Stimulated activated naive B cell treated with anti-CD40 and anti-IgM and Interleukin-4, amounts not matched to agents 10 μg/mL and 1 μg/mL and 100 μg/mL, for 72 hours (primary cell): Measurements from ENCODE around the gene NRIP1.

Source experiments
- ATAC-seq, 2 donors: fragments of 150-1000 bp; cut with Tn5 transposase; replicated peaks; 2 replicates each; pipeline ENCODE4 v1.10.0; 2021; ENCODE audit warnings: moderate library complexity in 1 of 2
- DNase-seq: peaks from one replicate; pipeline ENCODE4 v3.0.0; 2021
- H3K27ac Mint-ChIP-seq: one replicate; pipeline ENCODE4 v1.8.0; 2022; ENCODE audit warnings: mild to moderate bottlenecking, mixed read lengths
- H3K27me3 Mint-ChIP-seq, 2 donors: one replicate each; pipeline ENCODE4 v1.8.0; 2022; ENCODE audit warnings: mixed read lengths in 2 of 2
- H3K36me3 Mint-ChIP-seq, 2 donors: one replicate each; pipeline ENCODE4 v1.8.0; 2022; ENCODE audit warnings: mixed read lengths in 2 of 2, mild to moderate bottlenecking in 1 of 2
- H3K4me1 Mint-ChIP-seq, 2 donors: one replicate each; pipeline ENCODE4 v1.8.0; 2022; ENCODE audit warnings: mixed read lengths in 2 of 2, mild to moderate bottlenecking in 1 of 2
- H3K4me3 Mint-ChIP-seq, 2 donors: one replicate each; pipeline ENCODE4 v1.8.0; 2022; ENCODE audit warnings: mild to moderate bottlenecking in 2 of 2, mixed read lengths in 2 of 2, moderate library complexity in 1 of 2
- H3K9me3 Mint-ChIP-seq, 2 donors: one replicate each; pipeline ENCODE4 v1.8.0; 2022; ENCODE audit warnings: mixed read lengths in 2 of 2, mild to moderate bottlenecking in 1 of 2

Gene NRIP1

GRCh38 chr21:15000081-15000480 lies 64.7 kb downstream of the NRIP1 start:
- DNase-seq = no peak
- Mint-ChIP-seq H3K27me3 (no peaks in the 10 kb centered on the region), H3K4me1 (peaks cover 23 to 49% of the 10 kb centered on the region in 2 donors), H3K36me3 (peaks cover 6 to 20% of the 10 kb centered on the region in 2 donors), H3K9me3 (no peaks in the 10 kb centered on the region), H3K4me3 (no peak overlapping the region), H3K27ac (no peak overlapping the region)
- ATAC-seq = no peak

- ATAC-seq = no peak
- H3K9me3 Mint-ChIP-seq = no peaks in the 10 kb centered on the region
- H3K27ac Mint-ChIP-seq = no peak overlapping the region
- peaks cover 4 to 16% of the 10 kb centered on the region in 2 donors for H3K36me3 Mint-ChIP-seq
- no peak for DNase-seq
- no peak overlapping the region for H3K4me3 Mint-ChIP-seq
- no peaks in the 10 kb centered on the region for H3K27me3 Mint-ChIP-seq
- peaks cover 22 to 42% of the 10 kb centered on the region in 2 donors for H3K4me1 Mint-ChIP-seq
Observed at GRCh38 chr21:14998784-14999183, 66.0 kb downstream of the NRIP1 start.

- H3K27ac Mint-ChIP-seq = no peak overlapping the region
- H3K4me1 Mint-ChIP-seq = peaks cover 17 to 37% of the 10 kb centered on the region in 2 donors
- H3K36me3 Mint-ChIP-seq = peaks cover 2 to 11% of the 10 kb centered on the region in 2 donors
- no peaks in the 10 kb centered on the region for H3K9me3 Mint-ChIP-seq
- ATAC-seq = no peak
- DNase-seq = no peak
- no peaks in the 10 kb centered on the region for H3K27me3 Mint-ChIP-seq
- H3K4me3 Mint-ChIP-seq = no peak overlapping the region
Observed at GRCh38 chr21:14998336-14998735, 66.5 kb downstream of the NRIP1 start.

DNA sequence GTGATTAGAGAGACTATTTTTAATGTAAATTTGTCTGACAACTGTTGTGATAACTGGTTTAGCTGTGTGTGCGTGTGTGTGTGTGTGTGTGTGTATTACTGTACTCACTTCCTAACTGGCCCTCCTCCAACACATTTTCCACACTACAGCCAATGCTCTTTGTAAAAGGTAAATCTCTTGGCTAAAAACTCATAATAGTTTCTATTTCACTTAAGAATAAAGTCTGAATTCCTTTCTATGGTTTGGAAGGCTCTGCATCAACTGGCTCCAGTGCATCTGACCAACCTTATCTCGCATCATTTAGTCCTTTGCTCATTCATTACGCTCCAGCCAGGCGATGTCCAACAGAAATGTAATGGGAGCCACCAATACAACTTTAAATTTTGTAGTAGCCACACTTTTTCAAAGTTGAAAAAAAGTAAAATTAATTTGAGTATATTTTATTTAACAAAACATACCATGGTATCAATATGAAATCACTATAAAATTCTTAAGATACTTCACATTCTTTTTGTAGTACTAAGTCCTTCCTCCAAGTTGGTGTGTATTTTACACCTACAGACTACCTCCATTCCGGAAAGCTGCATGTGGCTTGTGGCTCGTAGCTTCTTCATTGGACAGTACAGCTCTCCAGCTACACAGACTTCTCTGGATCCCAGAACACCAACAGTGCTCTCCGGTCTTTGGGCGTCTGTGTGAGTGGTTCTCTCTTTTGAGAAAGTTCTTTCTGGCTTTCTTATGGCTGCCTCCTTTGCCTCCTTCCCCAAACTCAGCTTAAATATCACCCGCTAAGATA lies 68.9 kb downstream of the NRIP1 start:
- DNase-seq (no peak), ATAC-seq (no peak)
- no peaks in the 10 kb centered on the region for H3K27me3 Mint-ChIP-seq
- no peak overlapping the region for H3K27ac Mint-ChIP-seq
- no peaks in the 10 kb centered on the region for H3K9me3 Mint-ChIP-seq
- peaks cover 18 to 40% of the 10 kb centered on the region in 2 donors for H3K4me1 Mint-ChIP-seq
- H3K36me3 Mint-ChIP-seq = peaks cover 14 to 23% of the 10 kb centered on the region in 2 donors
- H3K4me3 Mint-ChIP-seq = no peak overlapping the region

GRCh38 chr21:14995226-14995625 lies 69.6 kb downstream of the NRIP1 start:
- no peaks in the 10 kb centered on the region for H3K9me3 Mint-ChIP-seq

GRCh38 chr21:14993115-14993514 lies 71.7 kb downstream of the NRIP1 start:
- no peaks in the 10 kb centered on the region for H3K9me3 Mint-ChIP-seq
- peaks cover 22 to 51% of the 10 kb centered on the region in 2 donors for H3K4me1 Mint-ChIP-seq
- no peak overlapping the region for H3K27ac Mint-ChIP-seq
- no peak overlapping the region for H3K4me3 Mint-ChIP-seq
- H3K27me3 Mint-ChIP-seq = no peaks in the 10 kb centered on the region
- DNase-seq = no peak
- no peak for ATAC-seq
- H3K36me3 Mint-ChIP-seq = peaks cover 17 to 29% of the 10 kb centered on the region in 2 donors

More at GRCh38 chr21:14995226-14995625, 69.6 kb downstream of the NRIP1 start:
- peaks cover 21 to 44% of the 10 kb centered on the region in 2 donors for H3K4me1 Mint-ChIP-seq
- H3K4me3 Mint-ChIP-seq = no peak overlapping the region
- ATAC-seq (no peak), DNase-seq (no peak)
- peaks cover 15 to 23% of the 10 kb centered on the region in 2 donors for H3K36me3 Mint-ChIP-seq
- H3K27me3 Mint-ChIP-seq = no peaks in the 10 kb centered on the region
- peak overlapping the region; percentile 2 for H3K27ac Mint-ChIP-seq

DNA sequence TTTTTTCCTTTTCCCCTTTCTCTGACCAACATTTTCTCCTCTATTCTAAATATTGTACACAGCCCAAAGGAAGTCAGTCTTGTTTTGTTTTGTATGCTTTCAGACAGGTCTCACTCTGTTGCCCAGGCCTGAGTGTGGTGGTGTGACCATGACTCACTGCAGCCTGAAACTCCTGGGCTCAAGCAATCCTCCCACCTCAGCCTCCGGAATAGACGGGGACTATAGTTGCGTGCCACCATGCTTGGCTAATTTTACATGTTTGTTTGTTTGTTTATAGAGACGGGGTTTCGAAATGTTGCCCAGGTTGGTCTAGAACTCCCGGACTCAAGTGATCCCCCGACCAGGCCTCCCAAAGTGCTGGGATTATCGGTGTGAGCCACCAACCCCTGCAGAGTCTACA lies 72.8 kb downstream of the NRIP1 start:
- peaks cover 17 to 32% of the 10 kb centered on the region in 2 donors for H3K36me3 Mint-ChIP-seq
- H3K27ac Mint-ChIP-seq = no peak overlapping the region
- no peaks in the 10 kb centered on the region for H3K27me3 Mint-ChIP-seq
- peaks cover 22 to 51% of the 10 kb centered on the region in 2 donors for H3K4me1 Mint-ChIP-seq
- H3K9me3 Mint-ChIP-seq = no peaks in the 10 kb centered on the region
- no peak overlapping the region for H3K4me3 Mint-ChIP-seq
- DNase-seq (no peak), ATAC-seq (peak in 1 of 2 donors; percentile 53)

DNA sequence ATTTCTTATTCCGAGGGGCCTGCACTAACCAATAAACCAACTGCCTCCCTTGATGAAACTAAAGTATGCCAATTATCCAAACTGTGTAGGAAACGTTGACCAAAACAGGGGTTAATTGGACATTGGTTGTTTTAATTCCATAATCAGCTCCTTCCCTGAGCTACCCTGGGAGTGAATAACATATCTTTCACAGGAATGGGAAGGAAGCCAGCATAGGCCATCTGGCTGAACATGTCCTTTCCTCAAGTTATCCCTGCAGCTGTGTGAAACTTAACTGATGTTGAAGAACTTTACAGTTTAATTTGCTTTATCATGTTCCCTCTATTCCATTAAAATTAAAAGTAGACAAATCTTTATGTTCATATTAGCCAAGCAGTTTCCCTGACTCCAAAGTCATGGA lies 75.4 kb downstream of the NRIP1 start:
- Mint-ChIP-seq H3K27me3 (no peaks in the 10 kb centered on the region), H3K4me3 (no peak overlapping the region), H3K27ac (no peak overlapping the region), H3K9me3 (no peaks in the 10 kb centered on the region), H3K36me3 (peaks cover 15 to 27% of the 10 kb centered on the region in 2 donors), H3K4me1 (peaks cover 17 to 35% of the 10 kb centered on the region in 2 donors)
- ATAC-seq (no peak), DNase-seq (no peak)

- H3K9me3 Mint-ChIP-seq = no peaks in the 10 kb centered on the region
- peaks cover 17 to 35% of the 10 kb centered on the region in 2 donors for H3K4me1 Mint-ChIP-seq
- peaks cover 19 to 31% of the 10 kb centered on the region in 2 donors for H3K36me3 Mint-ChIP-seq
- H3K27me3 Mint-ChIP-seq = no peaks in the 10 kb centered on the region
- H3K27ac Mint-ChIP-seq = no peak overlapping the region
- DNase-seq (no peak), ATAC-seq (no peak)
- H3K4me3 Mint-ChIP-seq = no peak overlapping the region
Observed at GRCh38 chr21:14988760-14989159, 76.0 kb downstream of the NRIP1 start.

GRCh38 chr21:14987370-14988170 lies 77.2 kb downstream of the NRIP1 start:
- ATAC-seq (no peak), DNase-seq (no peak)
- no peaks in the 10 kb centered on the region for H3K27me3 Mint-ChIP-seq
- no peak overlapping the region for H3K27ac Mint-ChIP-seq
- H3K36me3 Mint-ChIP-seq = peaks cover 19 to 30% of the 10 kb centered on the region in 2 donors
- peaks cover 20 to 39% of the 10 kb centered on the region in 2 donors for H3K4me1 Mint-ChIP-seq
- H3K9me3 Mint-ChIP-seq = no peaks in the 10 kb centered on the region
- H3K4me3 Mint-ChIP-seq = no peak overlapping the region

DNA sequence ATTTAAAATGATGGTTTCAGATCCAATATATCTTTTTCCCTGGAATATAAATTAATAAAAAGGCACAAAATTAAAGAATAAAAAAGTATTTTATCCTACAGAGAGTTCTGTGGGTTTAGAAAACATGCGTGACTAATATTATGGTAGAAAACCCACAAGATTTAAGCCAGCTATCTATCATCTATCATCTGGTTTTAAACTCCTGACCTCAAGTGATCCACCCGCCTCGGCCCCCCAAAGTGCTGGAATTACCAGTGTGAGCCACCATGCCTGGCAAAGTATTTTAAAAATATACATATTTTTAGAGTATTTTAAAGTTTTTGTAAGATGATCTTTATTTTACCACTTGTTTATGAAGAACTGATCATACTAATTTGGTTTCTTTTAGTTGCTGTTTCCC lies 79.5 kb downstream of the NRIP1 start:
- ATAC-seq = no peak
- peaks cover 10 to 25% of the 10 kb centered on the region in 2 donors for H3K4me1 Mint-ChIP-seq
- no peak overlapping the region for H3K4me3 Mint-ChIP-seq
- DNase-seq = no peak
- H3K27ac Mint-ChIP-seq = no peak overlapping the region
- peaks cover 8 to 16% of the 10 kb centered on the region in 2 donors for H3K36me3 Mint-ChIP-seq
- H3K27me3 Mint-ChIP-seq = no peaks in the 10 kb centered on the region
- no peaks in the 10 kb centered on the region for H3K9me3 Mint-ChIP-seq

GRCh38 chr21:14982336-14982735 lies 82.5 kb downstream of the NRIP1 start:
- DNase-seq (no peak), ATAC-seq (no peak)
- Mint-ChIP-seq H3K27me3 (no peaks in the 10 kb centered on the region), H3K4me3 (no peak overlapping the region), H3K4me1 (peaks cover 7 to 19% of the 10 kb centered on the region in 2 donors), H3K27ac (no peak overlapping the region), H3K36me3 (peaks cover 7 to 10% of the 10 kb centered on the region in 2 donors), H3K9me3 (no peaks in the 10 kb centered on the region)

- Mint-ChIP-seq H3K4me3 (no peak overlapping the region), H3K9me3 (no peaks in the 10 kb centered on the region), H3K4me1 (peaks cover 7 to 19% of the 10 kb centered on the region in 2 donors), H3K27me3 (no peaks in the 10 kb centered on the region), H3K27ac (no peak overlapping the region), H3K36me3 (peaks cover 7 to 10% of the 10 kb centered on the region in 2 donors)
- ATAC-seq (no peak), DNase-seq (no peak)
Observed at GRCh38 chr21:14981246-14981645, 83.6 kb downstream of the NRIP1 start.

DNA sequence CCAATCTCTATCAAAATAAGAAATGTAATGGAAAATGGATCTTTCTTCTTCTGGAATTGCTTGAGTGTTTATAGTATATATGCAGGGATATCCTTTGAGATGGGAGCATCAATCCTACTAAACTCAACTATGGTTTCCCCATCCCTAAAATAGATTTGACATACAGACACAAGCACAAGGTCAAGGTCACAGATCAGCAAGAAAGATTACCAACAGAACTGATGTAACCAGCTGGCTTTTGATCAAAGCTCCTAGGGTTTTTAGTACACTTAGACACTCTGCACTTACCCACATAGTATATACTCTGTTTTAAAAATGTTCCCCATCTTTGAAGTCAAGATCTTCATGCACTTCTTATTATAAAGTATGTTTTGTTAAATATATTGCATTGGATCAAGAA lies 85.5 kb downstream of the NRIP1 start:
- DNase-seq (no peak), ATAC-seq (no peak)
- Mint-ChIP-seq H3K9me3 (no peaks in the 10 kb centered on the region), H3K4me1 (peaks cover 7 to 19% of the 10 kb centered on the region in 2 donors), H3K27me3 (no peaks in the 10 kb centered on the region), H3K4me3 (no peak overlapping the region), H3K36me3 (peaks cover 11 to 18% of the 10 kb centered on the region in 2 donors), H3K27ac (no peak overlapping the region)
